Omental fat pad (tissue), 4 donors: ENCODE data around the gene IL1RAP. TPM values are rescaled to one million over a fixed set of nuclear protein-coding genes. Genes with fewer than 3 reads are reported as not detected.

Experiments used
- ATAC-seq: fragments of 150-250 bp; one replicate; pipeline ENCODE4 v1.9.1; 2016; ENCODE audit warnings: mild to moderate bottlenecking, moderate library complexity; ENCODE audit not compliant: low FRiP score
- DNase-seq: peaks from one replicate; pipeline ENCODE4 v3.0.0-alpha.2; 2019; ENCODE audit warnings: low spot score
- CTCF ChIP-seq, 3 donors: fragments of 450-650 bp; IDR thresholded peaks; one replicate each; pipeline ENCODE4 v1.5.1; 2016 to 2017; ENCODE audit warnings: antibody characterized with exemption in 3 of 3, mild to moderate bottlenecking in 3 of 3, moderate library complexity in 2 of 3
- total RNA-seq, 4 donors: library from RNA; depleted of rRNA; stranded (reverse); fragments of >200 nt; gene quantifications; one replicate each; pipeline ENCODE4 v1.1.0, GENCODE V29; 2016

IL1RAP gene
- total RNA-seq, 4 donors from 2014 or later = 10.5 to 75.3 (median 23.4) TPM

- TF ChIP-seq CTCF (IDR thresholded peaks at IDR 0.05) = no peak
- no peak for DNase-seq
- no peak for ATAC-seq
Observed at GRCh38 chr3:190644766-190645165, 130.9 kb downstream of the IL1RAP start.

GRCh38 chr3:190645932-190646460 lies 132.1 kb downstream of the IL1RAP start:
- TF ChIP-seq CTCF (IDR thresholded peaks at IDR 0.05) = no peak
- DNase-seq = no peak
- no peak for ATAC-seq

GRCh38 chr3:190646996-190647395 lies 133.1 kb downstream of the IL1RAP start:
- ATAC-seq (no peak), DNase-seq (no peak)
- TF ChIP-seq CTCF (IDR thresholded peaks at IDR 0.05) = no peak

- ATAC-seq (no peak), DNase-seq (no peak)
- TF ChIP-seq CTCF (IDR thresholded peaks at IDR 0.05) = no peak
Observed at GRCh38 chr3:190655933-190656332, 142.0 kb downstream of the IL1RAP start.

- TF ChIP-seq CTCF (IDR thresholded peaks at IDR 0.05) = no peak
- ATAC-seq = no peak
- no peak for DNase-seq
Observed at GRCh38 chr3:190658106-190658505, 144.2 kb downstream of the IL1RAP start.

- no peak for DNase-seq
- TF ChIP-seq CTCF (IDR thresholded peaks at IDR 0.05) = no peak
- no peak for ATAC-seq
Observed at GRCh38 chr3:190666821-190667220, 152.9 kb downstream of the IL1RAP start.

- no peak for ATAC-seq
- no peak for DNase-seq
- TF ChIP-seq CTCF (IDR thresholded peaks at IDR 0.05) = no peak
Observed at GRCh38 chr3:190671658-190672057, 157.8 kb downstream of the IL1RAP start.
